IMR-90 (cell line): Measurements from ENCODE around the gene TMEM140. TPM values are rescaled to one million over a fixed set of nuclear protein-coding genes. Genes with fewer than 3 reads are reported as not detected.
A peak's percentile ranks its signal among the peaks of the same experiment; 100 is the strongest.
"Not testable (repeated sequence)": the region's sequence is repeated elsewhere in the genome, so short reads cannot be mapped to it uniquely, and the experiment has no call there.

Experiments used
- ATAC-seq: fragments of 200-7000 bp; cut with Tn5 transposase; 2 replicates; pipeline ENCODE4 v1.9.1; 2020; ENCODE audit warnings: low read depth, mild to moderate bottlenecking, moderate library complexity
- BruUV-seq: library from RNA; stranded (reverse); fragments of 400-500 nt; replicated peaks from 2 replicates; lab custom pipeline; 2021; lab: Mats Ljungman, UMichigan
- CTCF ChIA-PET: fragments of 300-600 bp; formaldehyde crosslinking; extraction: SDS; loops from one replicate; lab custom pipeline; 2021; ENCODE audit warnings: antibody characterized with exemption; lab: Yijun Ruan, JAX
- POLR2A ChIA-PET: fragments of 300-600 bp; sonication (Branson Sonifier 250); formaldehyde crosslinking; loops from one replicate; lab custom pipeline; 2022; ENCODE audit warnings: antibody characterized with exemption; ENCODE audit not compliant: unreplicated experiment; lab: Charles Lee
- DNase-seq: peaks from one replicate; pipeline ENCODE4 v3.0.0; 2013
- H2AFZ ChIP-seq: replicated peaks from 2 replicates; pipeline ENCODE3; 2013; ENCODE audit warnings: low read length, mild to moderate bottlenecking; ENCODE audit not compliant: poor library complexity
- H2AK5ac ChIP-seq: 2 replicates; pipeline ENCODE4 v1.6.1; 2013; ENCODE audit warnings: low read depth, low read length, inconsistent platforms
- H2AK9ac ChIP-seq: replicated peaks from 2 replicates; pipeline ENCODE3; 2013; ENCODE audit warnings: mild to moderate bottlenecking, low read depth, low read length, moderate library complexity; ENCODE audit not compliant: poor library complexity
- H2BK120ac ChIP-seq: 2 replicates; pipeline ENCODE4 v1.6.1; 2013; ENCODE audit warnings: low read depth, low read length, inconsistent platforms
- H2BK15ac ChIP-seq: 3 replicates; pipeline ENCODE4 v1.6.1; 2013; ENCODE audit warnings: low read depth, low read length, inconsistent platforms
- H2BK20ac ChIP-seq: 2 replicates; pipeline ENCODE4 v1.6.1; 2013; ENCODE audit warnings: low read depth, mild to moderate bottlenecking, inconsistent platforms, low read length, moderate library complexity
- H2BK5ac ChIP-seq: 2 replicates; pipeline ENCODE4 v1.6.1; 2013; ENCODE audit warnings: mild to moderate bottlenecking, low read depth, low read length, inconsistent platforms; ENCODE audit not compliant: poor library complexity, severe bottlenecking
- H3K14ac ChIP-seq: replicated peaks from 2 replicates; pipeline ENCODE4 v1.6.1; 2013; ENCODE audit warnings: low read depth, low read length, inconsistent platforms
- H3K18ac ChIP-seq: 2 replicates; pipeline ENCODE4 v1.6.1; 2013; ENCODE audit warnings: low read depth, low read length, control low read depth
- H3K23ac ChIP-seq: 2 replicates; pipeline ENCODE4 v1.6.1; 2013; ENCODE audit warnings: low read depth, low read length, inconsistent platforms
- H3K27ac ChIP-seq: 2 replicates; pipeline ENCODE4 v1.5.1; 2013; ENCODE audit warnings: mild to moderate bottlenecking, control low read depth, low read length; ENCODE audit not compliant: insufficient read depth
- H3K27me3 ChIP-seq: 2 replicates; pipeline ENCODE4 v1.6.1; 2013; ENCODE audit warnings: low read length; ENCODE audit not compliant: control insufficient read depth, insufficient read depth
- H3K36me3 ChIP-seq: 2 replicates; pipeline ENCODE4 v1.6.1; 2013; ENCODE audit warnings: low read length, mixed read lengths; ENCODE audit not compliant: control insufficient read depth, insufficient read depth
- H3K4ac ChIP-seq: 2 replicates; pipeline ENCODE4 v1.6.1; 2013; ENCODE audit warnings: low read depth, low read length, inconsistent platforms
- H3K4me1 ChIP-seq: 2 replicates; pipeline ENCODE4 v1.6.1; 2013; ENCODE audit warnings: low read length, mixed read lengths; ENCODE audit not compliant: control insufficient read depth, insufficient read depth
- H3K4me2 ChIP-seq: 2 replicates; pipeline ENCODE4 v1.6.1; 2013; ENCODE audit warnings: low read depth, mild to moderate bottlenecking, control low read depth, low read length, moderate library complexity
- H3K4me3 ChIP-seq: 2 replicates; pipeline ENCODE4 v1.5.1; 2013; ENCODE audit warnings: low read depth, mild to moderate bottlenecking, control low read depth, low read length, moderate library complexity; ENCODE audit not compliant: insufficient read depth
- H3K56ac ChIP-seq: 2 replicates; pipeline ENCODE4 v1.6.1; 2013; ENCODE audit warnings: low read length, inconsistent platforms; ENCODE audit not compliant: insufficient read depth; ENCODE audit errors: extremely low read depth
- H3K79me1 ChIP-seq, 2 experiments: 2 replicates each; pipeline ENCODE4 v1.6.1; 2013; ENCODE audit warnings: low read length in 2 of 2, inconsistent platforms in 1 of 2, low read depth in 1 of 2
- H3K9ac ChIP-seq: 2 replicates; pipeline ENCODE4 v1.6.1; 2013; ENCODE audit warnings: low read depth, low read length, control low read depth
- H3K9me1 ChIP-seq: 2 replicates; pipeline ENCODE4 v1.6.1; 2013; ENCODE audit warnings: low read length, inconsistent platforms; ENCODE audit not compliant: insufficient read depth
- H3K9me3 ChIP-seq: 2 replicates; pipeline ENCODE4 v1.6.1; 2013; ENCODE audit warnings: low read length; ENCODE audit not compliant: control insufficient read depth, insufficient read depth
- H4K20me1 ChIP-seq: 2 replicates; pipeline ENCODE4 v1.6.1; 2013; ENCODE audit warnings: low read length, inconsistent platforms; ENCODE audit not compliant: insufficient read depth
- H4K5ac ChIP-seq: 2 replicates; pipeline ENCODE4 v1.6.1; 2013; ENCODE audit warnings: mild to moderate bottlenecking, low read depth, low read length, control low read depth
- H4K8ac ChIP-seq, 2 experiments: 2 replicates each; pipeline ENCODE4 v1.6.1; 2013; ENCODE audit warnings: low read depth in 2 of 2, low read length in 2 of 2, control low read depth in 1 of 2, inconsistent platforms in 1 of 2
- H4K91ac ChIP-seq: 2 replicates; pipeline ENCODE4 v1.6.1; 2013; ENCODE audit warnings: low read depth, low read length, inconsistent platforms; ENCODE audit not compliant: insufficient read depth
- FOS ChIP-seq: fragments of 150-350 bp; IDR thresholded peaks from 2 replicates; pipeline ENCODE4 v1.6.1; 2016; ENCODE audit warnings: low read depth, low read length
- MAFK ChIP-seq: IDR thresholded peaks from 2 replicates; pipeline ENCODE4 v1.6.1; 2012; ENCODE audit warnings: low read depth, low read length, improper control_type of control experiment
- NFE2L2 ChIP-seq: fragments of 150-350 bp; IDR thresholded peaks from 2 replicates; pipeline ENCODE4 v1.6.1; 2016; ENCODE audit warnings: low read depth, mild to moderate bottlenecking, low read length
- WGBS, 2 experiments: methylation state at CpG; one replicate each; pipeline versions ENCODE4 v1.1.5 to v1.1.7; 2013; ENCODE audit warnings: missing lambda C conversion rate in 2 of 2; ENCODE audit not compliant: insufficient read length in 1 of 2; ENCODE audit errors: extremely low coverage in 2 of 2; 5-methylcytosine and 5-hydroxymethylcytosine counted together
- dilution Hi-C: fragments of 300-500 bp; cut with HindIII; formaldehyde crosslinking; loops from one replicate; pipeline ENCODE4 v1.14.3; 2018; ENCODE audit warnings: low sequenced_read_pairs; ENCODE audit not compliant: unreplicated experiment
- in situ Hi-C: fragments of 300-500 bp; cut with MboI; formaldehyde crosslinking; loops from 3 replicates; pipeline ENCODE4 v1.14.3; 2019; ENCODE audit warnings: low sequenced_read_pairs, inconsistent platforms, mixed read lengths
- intact Hi-C: fragments of 100-400 bp; cut with micrococcal nuclease; formaldehyde crosslinking; loops from 2 replicates; pipeline ENCODE4 v1.10.0; 2022
- polyA plus RNA-seq, 3 experiments: library from polyadenylated mRNA; depleted of rRNA; stranded (reverse); fragments of >200 nt; gene quantifications; 2 replicates each; pipeline ENCODE4 v1.2.3, GENCODE V29; 2012; ENCODE audit warnings: low replicate concordance in 1 of 3
- total RNA-seq: library from RNA; depleted of rRNA; stranded (reverse); fragments of >200 nt; gene quantifications from 2 replicates; pipeline ENCODE4 v1.2.3, GENCODE V29; 2012

TMEM140 gene
- total and polyA plus RNA-seq, 2 of the 4 experiments (the other 2 are of a cell fraction), result 0.24 to 0.72 TPM

DNA sequence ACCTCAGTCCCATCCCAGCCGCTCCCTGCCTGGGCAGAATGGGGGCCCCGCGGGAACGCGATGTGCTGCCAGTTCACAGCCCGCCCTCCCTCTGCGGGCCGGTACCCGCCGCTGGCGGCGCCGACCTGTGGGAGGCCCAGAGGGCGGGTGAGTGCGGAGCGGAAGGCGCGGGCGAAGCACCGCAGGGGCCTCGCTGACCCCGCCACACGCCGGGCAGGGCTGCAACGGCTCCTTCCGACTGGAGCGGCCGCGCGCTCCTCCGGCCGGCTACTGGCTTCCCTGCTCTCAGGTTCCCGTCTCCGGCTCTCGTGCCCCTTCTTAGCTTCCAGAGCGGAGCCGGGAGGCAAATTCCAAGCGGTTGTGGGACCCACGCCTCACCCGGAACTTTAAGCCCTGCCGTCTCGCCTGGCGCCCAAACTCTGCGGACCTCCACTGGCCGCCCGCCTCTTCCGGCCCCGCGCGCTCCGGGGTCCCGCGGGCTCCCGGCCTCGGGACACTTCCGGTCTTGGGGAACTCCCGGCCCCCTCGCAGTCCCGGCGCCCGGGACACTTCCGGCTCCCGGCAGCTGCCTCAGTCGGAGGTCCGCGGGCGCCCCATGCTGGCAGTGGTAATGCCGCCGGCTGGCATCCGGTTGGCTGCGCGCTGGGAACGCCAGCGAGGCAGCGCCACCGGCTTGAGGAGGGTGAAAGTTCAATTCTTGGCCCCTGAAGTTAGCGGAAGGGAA, 22.6 kb downstream of the TMEM140 start, which contains the start of gene CYREN (continued):
- no peak for TF ChIP-seq FOS
- TF ChIP-seq MAFK, result no peak
- no peak for TF ChIP-seq NFE2L2

DNA sequence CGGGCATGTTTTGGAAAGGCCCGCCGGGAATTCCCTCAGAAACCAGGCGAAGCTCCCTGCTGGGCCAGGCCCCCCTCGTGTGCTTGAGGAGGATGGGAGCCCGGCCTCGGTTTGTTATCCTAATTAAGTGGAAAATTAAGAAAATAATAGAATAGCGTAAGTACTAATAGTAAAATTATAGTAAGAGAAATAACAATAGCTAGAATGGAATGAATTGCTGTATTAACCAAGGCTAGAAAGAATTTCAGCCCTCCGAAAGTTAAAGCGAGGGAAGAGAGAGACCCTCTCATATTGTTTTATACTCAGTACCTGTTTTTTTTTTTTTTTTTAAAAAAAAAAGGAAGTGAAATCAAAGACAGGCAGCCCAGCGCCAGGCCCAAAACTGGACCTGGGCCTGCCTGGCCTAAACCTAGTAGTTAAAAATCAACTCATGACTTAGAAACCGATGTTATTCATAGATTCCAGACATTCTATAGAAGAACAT, 23.2 kb downstream of the TMEM140 start:
- peaks cover 12% of the 10 kb centered on the region for H3K4me1 ChIP-seq
- peak overlapping the region; percentile 80 for H3K27ac ChIP-seq
- BruUV-seq, H3K9me3 ChIP-seq, in situ Hi-C loops, H3K27me3 ChIP-seq, dilution Hi-C loops, H2BK20ac ChIP-seq, DNase-seq, H3K23ac ChIP-seq, ATAC-seq, H4K20me1 ChIP-seq, H2AK5ac ChIP-seq, H2BK15ac ChIP-seq, POLR2A ChIA-PET, H3K56ac ChIP-seq: not testable (repeated sequence)
- H2BK5ac ChIP-seq, result peak overlapping the region; percentile 83
- H3K36me3 ChIP-seq, result peaks cover 25% of the 10 kb centered on the region
- H3K14ac ChIP-seq, result peak overlapping the region; percentile 47; the same call in 1 of the 2 replicates
- H3K9me1 ChIP-seq, result peaks cover 20% of the 10 kb centered on the region
- H2BK120ac ChIP-seq, result peak overlapping the region; percentile 82; the same call in 1 of the 2 replicates
- H3K4ac ChIP-seq, result peak overlapping the region; percentile 42
- peaks cover 30 to 39% of the 10 kb centered on the region in 2 experiments for H3K79me1 ChIP-seq
- H3K18ac ChIP-seq, result peak overlapping the region; percentile 65
- H2AK9ac ChIP-seq, result peak overlapping the region; percentile 93
- peak overlapping the region; percentile 72 for H3K9ac ChIP-seq
- peak overlapping the region; percentile 54 to 96 for H4K8ac ChIP-seq
- peak overlapping the region; percentile 85 for H2AFZ ChIP-seq
- peak overlapping the region; percentile 91 for H3K4me3 ChIP-seq
- peak overlapping the region; percentile 58; the same call in 1 of the 2 replicates for H4K91ac ChIP-seq
- CTCF ChIA-PET, result interaction anchor here (0.6 to 3.7 kb wide), 9 partner anchors 9 to 485 kb away, joined by 3 to 17 read pairs (median 3); partner anchors contain the start of gene AGBL3
- intact Hi-C loops, result loop anchor here (1.0 to 2.0 kb wide), 5 partner anchors 40 to 538 kb away; partner anchors contain the start of genes AGBL3 and WDR91
- WGBS, 2 experiments, result no CpG with 5 or more reads among the region's 12 CpGs
- H4K5ac ChIP-seq, result peak overlapping the region; percentile 89
- H3K4me2 ChIP-seq, result peak overlapping the region; percentile 84
